Astrocyte of the cerebellum (primary cell): ENCODE results near the gene SLC17A9.

Experiments used
- DNase-seq: peaks from one replicate; pipeline ENCODE4 v3.0.0-alpha.2; 2011; ENCODE audit warnings: low read depth
- H3K4me3 ChIP-seq: 2 replicates; pipeline ENCODE4 v1.5.1; 2011; ENCODE audit warnings: mild to moderate bottlenecking, low read depth, low read length, moderate library complexity
- in situ Hi-C: cut with HindIII; loops from 2 replicates; pipeline ENCODE4 v1.10.0; 2017; ENCODE audit warnings: low sequenced_read_pairs
- TF ChIP-seq, protein P1 (sequence below): IDR thresholded peaks from 2 replicates; pipeline ENCODE4 v1.5.1; 2012; ENCODE audit warnings: low read length, low read depth, moderate library complexity, mild to moderate bottlenecking; ENCODE audit errors: missing control alignments

SLC17A9 gene

DNA sequence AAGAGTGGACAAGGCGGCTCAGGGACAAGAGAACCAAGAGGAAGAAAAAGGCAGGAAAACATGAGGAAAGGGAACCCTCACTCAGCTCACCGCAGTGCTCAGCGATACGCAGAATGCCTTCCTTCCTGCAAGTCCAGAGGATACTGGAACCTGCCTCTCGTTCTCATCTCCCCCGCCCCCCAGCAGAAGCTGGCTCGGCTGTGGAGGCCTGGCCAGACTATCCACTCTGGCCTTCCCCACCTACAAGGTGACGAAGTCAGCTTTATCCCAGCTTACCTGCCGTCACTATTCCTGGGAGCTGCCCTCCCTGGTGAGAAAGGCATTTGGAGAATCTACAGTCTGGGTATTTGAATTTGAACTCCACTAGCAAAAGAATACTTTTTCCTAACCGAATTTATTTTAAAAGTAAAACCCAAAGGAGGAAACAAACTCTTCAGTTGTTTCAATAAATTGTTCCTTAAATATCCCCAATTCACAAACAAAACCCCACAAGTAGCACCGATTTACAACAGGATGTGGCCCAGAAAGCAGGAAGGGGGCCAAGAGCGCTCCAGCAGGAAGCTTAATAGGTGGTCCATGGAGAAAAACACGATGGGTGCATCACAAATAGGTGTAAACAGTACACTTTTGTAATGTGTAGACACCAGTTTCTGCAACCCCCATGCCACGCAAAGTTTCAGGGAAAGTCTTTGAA, 24.1 kb upstream of the SLC17A9 start:
- DNase-seq = no peak
- TF ChIP-seq, protein P1, sequence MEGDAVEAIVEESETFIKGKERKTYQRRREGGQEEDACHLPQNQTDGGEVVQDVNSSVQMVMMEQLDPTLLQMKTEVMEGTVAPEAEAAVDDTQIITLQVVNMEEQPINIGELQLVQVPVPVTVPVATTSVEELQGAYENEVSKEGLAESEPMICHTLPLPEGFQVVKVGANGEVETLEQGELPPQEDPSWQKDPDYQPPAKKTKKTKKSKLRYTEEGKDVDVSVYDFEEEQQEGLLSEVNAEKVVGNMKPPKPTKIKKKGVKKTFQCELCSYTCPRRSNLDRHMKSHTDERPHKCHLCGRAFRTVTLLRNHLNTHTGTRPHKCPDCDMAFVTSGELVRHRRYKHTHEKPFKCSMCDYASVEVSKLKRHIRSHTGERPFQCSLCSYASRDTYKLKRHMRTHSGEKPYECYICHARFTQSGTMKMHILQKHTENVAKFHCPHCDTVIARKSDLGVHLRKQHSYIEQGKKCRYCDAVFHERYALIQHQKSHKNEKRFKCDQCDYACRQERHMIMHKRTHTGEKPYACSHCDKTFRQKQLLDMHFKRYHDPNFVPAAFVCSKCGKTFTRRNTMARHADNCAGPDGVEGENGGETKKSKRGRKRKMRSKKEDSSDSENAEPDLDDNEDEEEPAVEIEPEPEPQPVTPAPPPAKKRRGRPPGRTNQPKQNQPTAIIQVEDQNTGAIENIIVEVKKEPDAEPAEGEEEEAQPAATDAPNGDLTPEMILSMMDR = no peak
- in situ Hi-C loops = no loop called here
- H3K4me3 ChIP-seq = peak overlapping the region; percentile 37

DNA sequence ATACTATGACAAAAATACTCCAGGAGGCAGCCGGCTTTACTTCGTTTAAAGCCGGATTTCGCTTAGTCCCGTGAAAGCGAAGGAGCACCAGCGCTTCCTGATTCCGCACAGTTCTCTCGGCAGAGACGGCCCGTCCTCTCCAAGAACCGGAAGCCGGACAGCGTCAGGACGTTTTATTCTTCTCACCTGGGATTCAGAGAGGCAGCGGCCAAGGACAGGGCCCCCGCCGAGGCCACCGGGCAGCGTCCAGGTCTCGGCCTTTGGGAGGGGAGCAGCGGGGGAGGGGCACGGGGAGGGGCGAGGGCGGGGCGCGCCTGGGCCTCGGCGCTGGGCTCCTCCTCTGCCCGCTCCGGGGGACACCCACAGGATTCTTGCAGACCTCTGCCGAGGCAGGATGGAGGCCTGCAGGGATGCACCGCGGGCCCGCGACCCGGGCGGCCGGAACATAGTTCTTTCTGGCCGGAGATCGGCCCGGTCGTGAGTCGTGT, 23.4 kb upstream of the SLC17A9 start:
- no peak for DNase-seq
- peak overlapping the region; percentile 37 for H3K4me3 ChIP-seq
- in situ Hi-C loops = no loop called here
- TF ChIP-seq, protein P1 = no peak

- in situ Hi-C loops = no loop called here
- TF ChIP-seq, protein P1 = no peak
- no peak overlapping the region for H3K4me3 ChIP-seq
- no peak for DNase-seq
These were observed 21.0 kb upstream of the SLC17A9 start for GRCh38 chr20:62931464-62931863.

DNA sequence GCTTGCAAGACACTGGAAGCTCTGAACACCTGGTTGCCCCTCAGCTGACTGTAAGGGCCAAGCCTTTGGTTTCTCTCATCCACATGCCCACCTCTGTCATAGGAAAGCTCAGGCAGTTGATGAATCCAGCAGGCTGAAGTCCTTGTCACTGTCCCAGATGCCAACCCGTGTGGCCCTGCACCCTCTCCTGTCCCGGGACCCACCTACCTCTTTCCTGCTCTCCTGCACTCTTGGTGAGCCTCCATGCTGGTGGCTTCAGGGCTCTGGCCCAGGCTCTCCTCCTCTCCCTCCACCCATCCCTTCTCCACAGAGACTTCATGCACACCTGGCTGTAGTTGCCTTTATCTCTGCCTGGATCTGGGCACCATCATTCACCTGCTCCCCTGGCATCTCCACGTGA, 18.5 kb upstream of the SLC17A9 start:
- DNase-seq = no peak
- no peak overlapping the region for H3K4me3 ChIP-seq
- in situ Hi-C loops = no loop called here
- TF ChIP-seq, protein P1 = no peak

- no peak for DNase-seq
- TF ChIP-seq, protein P1 = no peak
- H3K4me3 ChIP-seq = no peak overlapping the region
- in situ Hi-C loops = no loop called here
These were observed 17.1 kb upstream of the SLC17A9 start for GRCh38 chr20:62935204-62935967.

DNA sequence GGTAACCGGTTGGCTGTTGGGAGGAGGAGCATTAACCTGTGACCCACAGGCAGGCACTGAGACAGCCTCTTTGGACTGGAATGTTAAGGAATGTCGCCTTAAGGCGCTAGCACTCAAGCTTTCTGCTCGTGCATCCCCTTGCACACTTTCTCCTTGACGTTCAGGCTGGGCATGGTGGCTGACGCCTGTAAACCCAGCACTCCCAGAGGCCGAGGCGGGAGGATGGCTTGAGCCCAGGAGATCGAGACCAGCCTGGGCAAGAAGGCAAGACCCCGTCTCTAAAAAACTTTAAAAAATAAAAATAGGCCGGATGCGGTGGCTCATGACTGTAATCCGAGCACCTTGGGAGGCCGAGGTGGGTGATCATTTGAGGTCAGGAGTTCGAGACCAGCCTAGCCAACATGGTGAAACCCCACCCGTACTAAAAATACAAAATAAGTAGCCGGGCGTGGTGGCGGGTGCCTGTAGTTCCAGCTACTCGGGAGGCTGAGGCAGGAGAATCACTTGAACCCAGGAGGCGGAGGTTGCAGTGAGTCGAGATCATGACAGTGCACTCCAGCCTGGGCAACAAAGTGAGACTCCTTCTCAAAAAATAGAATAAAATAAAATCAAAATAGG, 16.4 kb upstream of the SLC17A9 start:
- DNase-seq = no peak
- peak overlapping the region; percentile 95 for H3K4me3 ChIP-seq
- TF ChIP-seq, protein P1 = no peak
- in situ Hi-C loops = no loop called here
